ENCODE data around the gene KIF17. TPM values are rescaled to one million over a fixed set of nuclear protein-coding genes. Genes with fewer than 3 reads are reported as not detected.
A peak's percentile ranks its signal among the peaks of the same experiment; 100 is the strongest.

KIF17 gene
- polyA plus RNA-seq: under 1 TPM; 0.45 to 0.48 TPM

DNA sequence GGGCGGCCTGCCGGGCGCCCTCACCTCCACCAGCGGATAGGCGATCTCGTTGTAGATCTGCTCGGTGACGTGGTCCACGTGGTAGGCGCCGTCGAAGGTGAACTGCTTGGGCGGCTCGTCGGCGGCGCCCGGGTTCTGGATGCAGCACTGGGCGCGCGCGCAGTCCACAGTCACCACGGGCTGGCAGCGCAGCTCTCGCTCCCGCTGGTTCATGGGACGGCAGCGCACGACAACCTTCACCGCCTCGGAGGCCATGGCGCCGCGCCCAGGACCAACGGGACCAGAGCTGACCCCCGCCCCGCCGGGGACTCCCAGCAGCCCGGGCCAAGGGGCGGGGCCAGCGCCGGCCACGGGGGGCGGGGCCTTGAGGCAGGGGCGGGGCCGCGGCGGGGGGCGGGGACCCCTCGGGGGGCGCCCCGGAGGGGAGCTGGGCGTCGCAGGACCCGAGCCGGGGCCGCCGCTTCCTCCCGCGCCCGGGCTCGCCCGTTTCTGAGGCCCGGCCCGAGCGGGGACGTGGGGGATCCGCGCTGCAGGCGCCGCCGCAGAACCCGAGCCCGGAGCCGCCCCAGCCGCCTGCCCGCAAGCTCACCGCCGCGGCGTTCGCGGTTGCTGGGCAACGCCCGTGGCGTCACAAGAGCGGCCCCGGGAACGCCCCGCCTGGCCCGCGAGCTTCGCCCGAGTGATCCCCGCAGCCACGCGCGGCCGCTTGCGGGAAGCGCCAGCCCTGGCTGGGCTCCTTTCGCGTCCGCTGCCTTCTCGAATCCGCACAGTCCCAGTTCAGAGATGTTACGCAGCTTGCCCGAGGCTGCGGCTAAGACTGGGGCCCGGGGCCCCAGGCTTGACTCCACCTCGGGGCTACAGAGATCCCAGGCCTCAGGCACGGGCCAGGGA is at the start of gene KIF17:
Gene KIF17, minus strand, starts transcription at position 556 of the 891 bp plus-strand sequence. Its CDS starts 301 bp downstream, at position 255.
- H3K9me3 ChIP-seq (ENCODE audit: control insufficient read depth in 2 of 2, insufficient read depth in 1 of 2, low read depth in 1 of 2, low read length in 1 of 2): no peaks in the 10 kb centered on the region
- no peaks in the 10 kb centered on the region for H3K27me3 ChIP-seq (ENCODE audit: control insufficient read depth in 1 of 2, insufficient read depth in 2 of 2, low read length in 2 of 2)
- 2 to 3% methylated on average over 60 to 112 of the region's 112 CpGs for WGBS, 2 donors
- H3K4me3 ChIP-seq (ENCODE audit: low read depth in 1 of 2, low read length in 2 of 2): peak within 1 kb of the TSS; percentile 35 to 46
- no peaks in the 10 kb centered on the region for H3K36me3 ChIP-seq (ENCODE audit: control insufficient read depth in 2 of 2, insufficient read depth in 2 of 2, low read length in 1 of 2)
- H3K27ac ChIP-seq (ENCODE audit: low read depth in 2 of 2, low read length in 1 of 2): no peak within 1 kb of the TSS
- peaks cover 0 to 5% of the 10 kb centered on the region in 2 donors for H3K4me1 ChIP-seq (ENCODE audit: control insufficient read depth in 2 of 2, insufficient read depth in 2 of 2, low read length in 1 of 2)

DNA sequence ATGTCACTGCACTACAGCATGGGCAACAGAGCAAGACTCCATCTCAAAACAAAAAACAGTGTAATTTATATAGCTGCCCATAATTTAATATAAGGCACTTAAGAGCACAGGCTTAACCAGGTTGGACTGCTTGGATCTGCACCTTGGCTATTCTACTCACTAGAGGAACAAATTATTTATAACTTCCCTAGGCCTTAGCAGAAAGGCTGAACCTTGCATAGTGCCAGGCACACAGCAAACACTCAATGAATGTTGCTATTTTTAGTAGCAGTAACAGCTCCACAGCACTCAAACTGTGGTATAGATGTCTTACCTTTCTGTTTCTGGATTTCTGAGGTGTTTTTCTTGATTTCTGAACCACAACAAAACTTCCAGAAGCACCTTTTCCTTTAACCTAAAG is 49.5 kb upstream of the KIF17 start:
- Histone ChIP-seq H3K27me3 (ENCODE audit: control insufficient read depth in 1 of 2, insufficient read depth in 2 of 2, low read length in 2 of 2) (no peaks in the 10 kb centered on the region), H3K4me1 (ENCODE audit: control insufficient read depth in 2 of 2, insufficient read depth in 2 of 2, low read length in 1 of 2) (no peaks in the 10 kb centered on the region), H3K36me3 (ENCODE audit: control insufficient read depth in 2 of 2, insufficient read depth in 2 of 2, low read length in 1 of 2) (peaks cover 14 to 29% of the 10 kb centered on the region in 2 donors), H3K9me3 (ENCODE audit: control insufficient read depth in 2 of 2, insufficient read depth in 1 of 2, low read depth in 1 of 2, low read length in 1 of 2) (no peaks in the 10 kb centered on the region), H3K27ac (ENCODE audit: low read depth in 2 of 2, low read length in 1 of 2) (no peak overlapping the region), H3K4me3 (ENCODE audit: low read depth in 1 of 2, low read length in 2 of 2) (no peak overlapping the region)

DNA sequence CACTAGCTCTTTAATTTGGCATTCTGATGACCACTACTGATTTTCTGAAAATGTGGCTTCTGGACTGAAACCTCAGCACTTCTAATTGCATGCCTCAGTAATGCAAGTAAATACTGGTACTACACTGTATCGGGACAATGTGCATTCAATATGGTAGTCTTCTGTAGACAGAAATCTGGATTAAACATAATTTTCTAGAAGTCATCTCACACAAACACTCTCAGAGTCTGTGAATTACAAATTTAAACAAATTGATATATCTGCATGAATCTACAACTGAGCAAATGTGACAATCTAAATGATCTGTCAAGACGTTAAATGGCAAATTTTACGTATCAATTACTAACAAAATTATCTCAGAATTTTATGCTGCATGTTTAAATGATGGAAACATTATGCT is 45.6 kb upstream of the KIF17 start:
- H3K4me1 ChIP-seq (ENCODE audit: control insufficient read depth in 2 of 2, insufficient read depth in 2 of 2, low read length in 1 of 2): no peaks in the 10 kb centered on the region
- H3K9me3 ChIP-seq (ENCODE audit: control insufficient read depth in 2 of 2, insufficient read depth in 1 of 2, low read depth in 1 of 2, low read length in 1 of 2): no peaks in the 10 kb centered on the region
- peaks cover 14 to 21% of the 10 kb centered on the region in 2 donors for H3K36me3 ChIP-seq (ENCODE audit: control insufficient read depth in 2 of 2, insufficient read depth in 2 of 2, low read length in 1 of 2)
- no peaks in the 10 kb centered on the region for H3K27me3 ChIP-seq (ENCODE audit: control insufficient read depth in 1 of 2, insufficient read depth in 2 of 2, low read length in 2 of 2)
- 89 to 96% methylated on average over 3 of the region's 3 CpGs for WGBS, 2 donors
- no peak overlapping the region for H3K27ac ChIP-seq (ENCODE audit: low read depth in 2 of 2, low read length in 1 of 2)
- H3K4me3 ChIP-seq (ENCODE audit: low read depth in 1 of 2, low read length in 2 of 2): no peak overlapping the region

DNA sequence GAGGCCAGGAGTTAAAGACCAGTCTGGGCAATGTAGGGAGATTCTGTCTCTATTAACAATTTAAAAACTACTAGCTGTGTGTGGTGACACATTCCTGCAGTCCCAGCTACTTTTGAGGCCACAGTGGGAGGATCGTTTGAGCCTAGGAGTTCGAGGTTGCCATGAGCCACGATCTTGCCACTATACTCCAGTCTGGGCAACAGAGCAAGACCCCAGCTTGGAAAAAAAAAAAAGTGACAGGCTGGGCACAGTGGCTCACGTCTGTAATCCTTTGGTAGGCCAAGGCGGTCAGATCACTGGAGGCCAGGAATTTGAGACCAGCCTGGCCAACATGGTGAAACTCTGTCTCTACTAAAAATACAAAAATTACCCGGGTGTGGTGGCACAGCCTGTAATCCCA is 42.5 kb upstream of the KIF17 start:
- Histone ChIP-seq H3K4me3 (ENCODE audit: low read depth in 1 of 2, low read length in 2 of 2) (no peak overlapping the region), H3K27ac (ENCODE audit: low read depth in 2 of 2, low read length in 1 of 2) (no peak overlapping the region), H3K27me3 (ENCODE audit: control insufficient read depth in 1 of 2, insufficient read depth in 2 of 2, low read length in 2 of 2) (no peaks in the 10 kb centered on the region), H3K4me1 (ENCODE audit: control insufficient read depth in 2 of 2, insufficient read depth in 2 of 2, low read length in 1 of 2) (no peaks in the 10 kb centered on the region), H3K36me3 (ENCODE audit: control insufficient read depth in 2 of 2, insufficient read depth in 2 of 2, low read length in 1 of 2) (peaks cover 8 to 10% of the 10 kb centered on the region in 2 donors), H3K9me3 (ENCODE audit: control insufficient read depth in 2 of 2, insufficient read depth in 1 of 2, low read depth in 1 of 2, low read length in 1 of 2) (no peaks in the 10 kb centered on the region)
- 94 to 97% methylated on average over 6 of the region's 6 CpGs for WGBS, 2 donors

GRCh38 chr1:20753589-20753988 is 35.8 kb upstream of the KIF17 start:
- WGBS, 2 donors: 83 to 85% methylated on average over 3 of the region's 3 CpGs
- Histone ChIP-seq H3K27ac (ENCODE audit: low read depth in 2 of 2, low read length in 1 of 2) (no peak overlapping the region), H3K36me3 (ENCODE audit: control insufficient read depth in 2 of 2, insufficient read depth in 2 of 2, low read length in 1 of 2) (peaks cover 0 to 8% of the 10 kb centered on the region in 2 donors), H3K27me3 (ENCODE audit: control insufficient read depth in 1 of 2, insufficient read depth in 2 of 2, low read length in 2 of 2) (no peaks in the 10 kb centered on the region), H3K4me1 (ENCODE audit: control insufficient read depth in 2 of 2, insufficient read depth in 2 of 2, low read length in 1 of 2) (no peaks in the 10 kb centered on the region), H3K4me3 (ENCODE audit: low read depth in 1 of 2, low read length in 2 of 2) (no peak overlapping the region), H3K9me3 (ENCODE audit: control insufficient read depth in 2 of 2, insufficient read depth in 1 of 2, low read depth in 1 of 2, low read length in 1 of 2) (no peaks in the 10 kb centered on the region)

DNA sequence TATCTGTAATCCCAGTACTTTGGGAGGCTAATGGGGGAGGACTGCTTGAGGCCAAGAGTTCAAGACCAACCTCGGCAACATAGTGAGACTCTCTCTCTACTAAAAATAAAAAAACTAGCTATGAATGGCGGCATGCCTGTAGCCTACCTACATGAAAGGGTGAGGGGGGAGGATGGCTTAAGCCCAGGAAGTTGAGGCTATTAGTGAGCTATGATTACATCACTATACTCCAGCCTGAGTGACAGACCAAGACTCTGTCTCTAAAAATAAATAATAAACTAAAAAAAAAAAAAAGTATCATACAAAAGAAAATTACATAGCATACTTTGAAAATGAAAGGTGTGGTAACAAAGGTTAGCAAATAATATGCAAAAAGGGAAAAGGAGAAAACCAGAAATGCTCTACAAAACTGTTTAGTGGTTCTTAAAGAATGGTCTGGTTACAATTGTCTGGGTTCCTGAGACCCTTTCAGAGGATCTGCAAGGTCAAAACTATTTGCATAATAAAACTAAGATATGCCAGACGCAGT is 33.7 kb upstream of the KIF17 start:
- Histone ChIP-seq H3K4me1 (ENCODE audit: control insufficient read depth in 2 of 2, insufficient read depth in 2 of 2, low read length in 1 of 2) (no peaks in the 10 kb centered on the region), H3K36me3 (ENCODE audit: control insufficient read depth in 2 of 2, insufficient read depth in 2 of 2, low read length in 1 of 2) (peaks cover 0 to 10% of the 10 kb centered on the region in 2 donors), H3K27me3 (ENCODE audit: control insufficient read depth in 1 of 2, insufficient read depth in 2 of 2, low read length in 2 of 2) (no peaks in the 10 kb centered on the region), H3K27ac (ENCODE audit: low read depth in 2 of 2, low read length in 1 of 2) (no peak overlapping the region), H3K9me3 (ENCODE audit: control insufficient read depth in 2 of 2, insufficient read depth in 1 of 2, low read depth in 1 of 2, low read length in 1 of 2) (no peaks in the 10 kb centered on the region), H3K4me3 (ENCODE audit: low read depth in 1 of 2, low read length in 2 of 2) (no peak overlapping the region)
- WGBS, 2 donors: 84 to 91% methylated on average over 3 of the region's 3 CpGs

GRCh38 chr1:20742671-20743070 is 24.9 kb upstream of the KIF17 start:
- Histone ChIP-seq H3K4me1 (ENCODE audit: control insufficient read depth in 2 of 2, insufficient read depth in 2 of 2, low read length in 1 of 2) (no peaks in the 10 kb centered on the region), H3K9me3 (ENCODE audit: control insufficient read depth in 2 of 2, insufficient read depth in 1 of 2, low read depth in 1 of 2, low read length in 1 of 2) (no peaks in the 10 kb centered on the region), H3K27ac (ENCODE audit: low read depth in 2 of 2, low read length in 1 of 2) (no peak overlapping the region), H3K4me3 (ENCODE audit: low read depth in 1 of 2, low read length in 2 of 2) (no peak overlapping the region), H3K27me3 (ENCODE audit: control insufficient read depth in 1 of 2, insufficient read depth in 2 of 2, low read length in 2 of 2) (no peaks in the 10 kb centered on the region), H3K36me3 (ENCODE audit: control insufficient read depth in 2 of 2, insufficient read depth in 2 of 2, low read length in 1 of 2) (peaks cover 10 to 21% of the 10 kb centered on the region in 2 donors)

GRCh38 chr1:20740781-20741180 is 23.0 kb upstream of the KIF17 start:
- Histone ChIP-seq H3K36me3 (ENCODE audit: control insufficient read depth in 2 of 2, insufficient read depth in 2 of 2, low read length in 1 of 2) (peaks cover 9 to 23% of the 10 kb centered on the region in 2 donors), H3K27me3 (ENCODE audit: control insufficient read depth in 1 of 2, insufficient read depth in 2 of 2, low read length in 2 of 2) (no peaks in the 10 kb centered on the region), H3K4me3 (ENCODE audit: low read depth in 1 of 2, low read length in 2 of 2) (no peak overlapping the region), H3K27ac (ENCODE audit: low read depth in 2 of 2, low read length in 1 of 2) (no peak overlapping the region), H3K9me3 (ENCODE audit: control insufficient read depth in 2 of 2, insufficient read depth in 1 of 2, low read depth in 1 of 2, low read length in 1 of 2) (no peaks in the 10 kb centered on the region), H3K4me1 (ENCODE audit: control insufficient read depth in 2 of 2, insufficient read depth in 2 of 2, low read length in 1 of 2) (no peaks in the 10 kb centered on the region)
- 83% methylated on average over 2 of the region's 2 CpGs for WGBS, 2 donors

DNA sequence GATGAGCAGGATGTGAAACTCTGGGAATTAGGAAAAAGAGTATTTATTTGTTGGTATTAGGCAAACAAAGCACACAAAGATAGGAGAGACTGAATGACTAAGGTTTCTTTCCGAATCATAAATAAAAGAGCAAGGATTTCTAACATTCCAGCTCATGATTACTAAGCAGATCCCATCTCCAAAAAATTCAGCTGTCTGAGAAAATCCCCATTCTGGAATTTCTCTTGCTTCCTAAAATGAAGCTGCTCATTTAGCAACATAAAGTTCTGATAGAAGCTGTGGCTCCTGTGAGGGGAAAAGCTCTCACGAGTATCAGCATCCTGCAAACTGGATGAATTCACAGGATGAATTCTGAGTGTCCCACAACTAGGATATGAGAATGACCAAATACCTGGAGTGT is 21.4 kb upstream of the KIF17 start:
- WGBS, 2 donors: 66 to 71% methylated on average over 2 of the region's 2 CpGs
- no peaks in the 10 kb centered on the region for H3K9me3 ChIP-seq (ENCODE audit: control insufficient read depth in 2 of 2, insufficient read depth in 1 of 2, low read depth in 1 of 2, low read length in 1 of 2)
- H3K4me3 ChIP-seq (ENCODE audit: low read depth in 1 of 2, low read length in 2 of 2): no peak overlapping the region
- no peaks in the 10 kb centered on the region for H3K4me1 ChIP-seq (ENCODE audit: control insufficient read depth in 2 of 2, insufficient read depth in 2 of 2, low read length in 1 of 2)
- peaks cover 6 to 12% of the 10 kb centered on the region in 2 donors for H3K36me3 ChIP-seq (ENCODE audit: control insufficient read depth in 2 of 2, insufficient read depth in 2 of 2, low read length in 1 of 2)
- H3K27ac ChIP-seq (ENCODE audit: low read depth in 2 of 2, low read length in 1 of 2): no peak overlapping the region
- no peaks in the 10 kb centered on the region for H3K27me3 ChIP-seq (ENCODE audit: control insufficient read depth in 1 of 2, insufficient read depth in 2 of 2, low read length in 2 of 2)

All from esophagus (tissue), 2 donors.